ENCODE results near the gene LRP1.

LRP1 gene

GRCh38 chr12:57234233-57234570 lies 105.9 kb downstream of the LRP1 start:
- no peak for TF ChIP-seq CTCF (IDR thresholded peaks at IDR 0.05)

- no peak for TF ChIP-seq CTCF (IDR thresholded peaks at IDR 0.05)
Measured at GRCh38 chr12:57234571-57235016, 106.3 kb downstream of the LRP1 start.

- TF ChIP-seq CTCF (IDR thresholded peaks at IDR 0.05), result no peak
Measured at GRCh38 chr12:57235017-57235727, 106.9 kb downstream of the LRP1 start.

DNA sequence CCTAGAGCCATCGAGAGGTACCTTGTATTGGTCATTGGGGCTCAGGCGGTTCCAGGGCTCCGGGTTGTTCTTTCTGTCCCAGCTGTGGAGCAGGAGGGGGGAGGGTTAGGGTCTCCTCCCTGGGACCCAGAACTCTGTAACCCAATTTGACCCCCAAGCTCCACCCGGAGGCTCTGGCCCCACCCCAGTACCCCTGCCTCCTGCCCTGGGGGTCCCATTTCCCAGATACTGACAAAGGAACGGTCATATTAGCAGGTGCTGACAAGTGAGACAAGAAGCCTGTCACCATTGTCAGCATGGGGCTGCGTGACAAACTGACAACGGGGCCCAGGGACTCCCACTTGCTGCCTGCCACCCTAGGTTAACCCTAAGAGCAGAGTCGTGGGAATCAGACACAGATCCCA lies 107.4 kb downstream of the LRP1 start:
- no peak for TF ChIP-seq CTCF (IDR thresholded peaks at IDR 0.05)

DNA sequence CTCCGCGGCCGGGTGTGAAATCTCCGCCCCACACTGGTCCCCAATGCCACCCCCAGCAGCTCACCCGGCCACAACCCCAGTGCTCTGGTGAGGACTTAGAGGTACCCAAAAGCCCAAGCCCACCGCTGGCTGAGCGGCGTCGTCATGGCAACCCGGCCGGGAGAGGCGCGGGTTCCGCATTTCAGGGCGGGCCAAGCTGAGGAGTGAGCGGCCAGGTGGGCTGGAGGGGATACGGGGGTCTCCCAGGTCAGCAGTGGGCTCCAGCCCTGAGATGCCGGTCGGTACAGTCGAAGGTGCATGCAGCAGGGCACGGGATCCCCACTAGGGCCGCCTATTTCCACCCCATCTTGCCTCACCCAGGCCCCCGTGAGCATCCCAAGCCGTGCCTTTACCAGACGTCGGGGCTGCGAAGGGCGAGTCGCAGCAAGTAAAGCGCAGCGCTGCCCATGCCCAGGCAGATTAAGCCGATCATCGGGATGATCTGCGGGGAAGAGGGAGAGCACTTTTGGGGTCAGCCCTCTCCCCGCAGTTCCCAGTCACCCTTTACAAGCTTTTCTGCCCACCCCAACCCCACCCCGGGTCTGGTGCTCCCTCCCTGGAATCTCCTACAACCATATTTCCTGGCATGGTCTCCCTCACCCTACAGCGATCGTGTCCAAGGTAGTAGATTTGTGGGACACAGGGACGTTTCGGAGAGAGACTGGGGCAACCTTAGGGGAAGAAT lies 108.1 kb downstream of the LRP1 start:
- no peak for TF ChIP-seq CTCF (IDR thresholded peaks at IDR 0.05)

DNA sequence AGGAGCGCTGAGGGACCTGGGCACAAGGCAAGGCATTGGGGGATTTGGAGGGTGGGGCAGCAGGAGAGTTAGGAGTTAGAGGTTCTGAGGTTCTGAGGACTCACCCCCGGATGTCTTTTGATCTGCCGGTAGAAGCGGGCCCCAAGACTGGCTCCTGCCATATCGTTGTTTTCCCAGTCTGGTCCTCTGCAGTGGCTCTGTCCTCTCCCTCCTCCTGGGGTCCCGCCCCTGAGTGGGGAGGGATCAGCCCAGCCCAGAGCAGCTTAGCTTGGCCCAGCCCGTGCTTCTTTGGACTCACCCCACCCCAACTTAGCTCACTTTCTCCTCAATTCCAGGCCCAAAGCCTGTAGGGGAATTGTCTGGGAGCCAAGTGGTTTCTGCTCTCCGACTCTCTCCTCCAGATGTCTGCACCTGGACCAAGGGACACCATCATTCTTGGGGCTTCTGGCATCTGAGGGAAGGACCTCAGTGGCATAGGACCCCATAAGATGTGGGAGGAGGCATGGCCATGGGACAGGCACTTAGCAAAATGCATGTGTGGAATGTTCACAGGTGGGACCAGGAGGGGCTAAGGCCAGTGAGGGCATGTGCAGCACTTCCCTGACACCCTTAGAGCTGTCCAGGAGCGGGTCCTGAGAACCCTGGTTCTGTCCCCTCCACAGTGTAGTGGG lies 108.8 kb downstream of the LRP1 start:
- no peak for TF ChIP-seq CTCF (IDR thresholded peaks at IDR 0.05)

- no peak for TF ChIP-seq CTCF (IDR thresholded peaks at IDR 0.05)
Measured at GRCh38 chr12:57237596-57237931, 109.3 kb downstream of the LRP1 start.

All from LNCAP (cell line).